HEK293 (cell line): Measurements from ENCODE around the gene THSD4.

Source experiments
- CTCF ChIA-PET: fragments of 350-600 bp; formaldehyde crosslinking; extraction: SDS; loops from one replicate; lab custom pipeline; 2021; ENCODE audit warnings: antibody characterized with exemption; lab: Yijun Ruan, JAX
- POLR2A ChIA-PET: fragments of 300-600 bp; formaldehyde crosslinking; extraction: SDS; loops from one replicate; lab custom pipeline; 2020; ENCODE audit warnings: antibody characterized with exemption, inconsistent platforms; lab: Yijun Ruan, JAX
- H3K27ac ChIP-seq: fragments of 200-500 bp; sonication (Bioruptor generic); 2 replicates; pipeline ENCODE4 v1.5.1; 2014; ENCODE audit warnings: low read depth, low read length, control low read depth, inconsistent platforms; ENCODE audit errors: extremely low read depth
- H3K36me3 ChIP-seq, 2 experiments: fragments of 200-500 bp in 1 of 2; sonication (Bioruptor generic) in 1 of 2; 1 replicate in 1 of 2; 2 replicates in 1 of 2; pipeline ENCODE4 v1.5.1; 2014 to 2017; ENCODE audit warnings: inconsistent platforms in 2 of 2, low read length in 2 of 2; ENCODE audit not compliant: control insufficient read depth in 2 of 2, insufficient read depth in 1 of 2
- H3K4me1 ChIP-seq: fragments of 200-500 bp; sonication (Bioruptor generic); 2 replicates; pipeline ENCODE4 v1.5.1; 2014; ENCODE audit warnings: mild to moderate bottlenecking, low read length, inconsistent platforms; ENCODE audit not compliant: control insufficient read depth, insufficient read depth
- H3K4me3 ChIP-seq: 2 replicates; pipeline ENCODE4 v1.5.1; 2011; ENCODE audit warnings: low read depth, mild to moderate bottlenecking, control low read depth, low read length, moderate library complexity
- H3K9me3 ChIP-seq: fragments of 200-500 bp; sonication (Bioruptor generic); 2 replicates; pipeline ENCODE4 v1.5.1; 2014; ENCODE audit warnings: low read depth, low read length, inconsistent platforms; ENCODE audit not compliant: control insufficient read depth, insufficient read depth
- ATF2 ChIP-seq: fragments of 450-650 bp; formaldehyde crosslinking; IDR thresholded peaks from 2 replicates; pipeline ENCODE4 v1.5.1; 2016; ENCODE audit warnings: missing biosample characterization, missing genetic modification characterization, low read depth
- CTCF ChIP-seq: fragments of 450-650 bp; formaldehyde crosslinking; IDR thresholded peaks from 2 replicates; pipeline ENCODE4 v1.5.1; 2016; ENCODE audit warnings: missing biosample characterization, missing genetic modification characterization
- KLF7 ChIP-seq: fragments of 450-650 bp; formaldehyde crosslinking; IDR thresholded peaks from 2 replicates; pipeline ENCODE4 v1.5.1; 2016; ENCODE audit warnings: missing biosample characterization, missing genetic modification characterization, borderline replicate concordance
- KLF9 ChIP-seq: fragments of 450-650 bp; formaldehyde crosslinking; IDR thresholded peaks from 2 replicates; pipeline ENCODE4 v1.5.1; 2016; ENCODE audit warnings: missing biosample characterization, missing genetic modification characterization, low read depth
- OSR2 ChIP-seq: fragments of 450-650 bp; formaldehyde crosslinking; IDR thresholded peaks from 2 replicates; pipeline ENCODE4 v1.5.1; 2016; ENCODE audit warnings: missing biosample characterization, missing genetic modification characterization
- YY1 ChIP-seq: fragments of 450-650 bp; formaldehyde crosslinking; IDR thresholded peaks from 2 replicates; pipeline ENCODE4 v1.5.1; 2018; ENCODE audit warnings: missing biosample characterization, missing genetic modification characterization
- ZFHX2 ChIP-seq: fragments of 450-650 bp; formaldehyde crosslinking; conservative IDR thresholded peaks from 2 replicates; pipeline ENCODE4 v1.5.1; 2016; ENCODE audit warnings: missing biosample characterization, missing genetic modification characterization
- ZFP69B ChIP-seq: fragments of 450-650 bp; formaldehyde crosslinking; IDR thresholded peaks from 2 replicates; pipeline ENCODE4 v1.5.1; 2016; ENCODE audit warnings: missing biosample characterization, missing genetic modification characterization
- ZNF18 ChIP-seq: fragments of 450-650 bp; formaldehyde crosslinking; IDR thresholded peaks from 2 replicates; pipeline ENCODE4 v1.5.1; 2016; ENCODE audit warnings: missing biosample characterization, missing genetic modification characterization
- ZNF302 ChIP-seq: fragments of 450-650 bp; formaldehyde crosslinking; IDR thresholded peaks from 2 replicates; pipeline ENCODE4 v1.5.1; 2016; ENCODE audit warnings: missing biosample characterization, missing genetic modification characterization, low read depth
- ZNF341 ChIP-seq: fragments of 450-650 bp; formaldehyde crosslinking; IDR thresholded peaks from 2 replicates; pipeline ENCODE4; 2016; ENCODE audit warnings: low read depth, missing biosample characterization, missing genetic modification characterization
- ZNF416 ChIP-seq: fragments of 450-650 bp; formaldehyde crosslinking; IDR thresholded peaks from 2 replicates; pipeline ENCODE4 v1.5.1; 2016; ENCODE audit warnings: missing biosample characterization, missing genetic modification characterization
- ZNF529 ChIP-seq: fragments of 450-650 bp; formaldehyde crosslinking; IDR thresholded peaks from 2 replicates; pipeline ENCODE4 v1.5.1; 2017; ENCODE audit warnings: missing genetic modification characterization, missing biosample characterization; ENCODE audit not compliant: insufficient replicate concordance
- ZNF580 ChIP-seq: fragments of 450-650 bp; formaldehyde crosslinking; IDR thresholded peaks from 2 replicates; pipeline ENCODE4 v1.5.1; 2016; ENCODE audit warnings: missing biosample characterization, missing genetic modification characterization
- ZNF585B ChIP-seq: fragments of 450-650 bp; formaldehyde crosslinking; IDR thresholded peaks from 2 replicates; pipeline ENCODE4 v1.5.1; 2016; ENCODE audit warnings: missing biosample characterization, missing genetic modification characterization
- ZNF621 ChIP-seq: fragments of 450-650 bp; formaldehyde crosslinking; IDR thresholded peaks from 2 replicates; pipeline ENCODE4 v1.5.1; 2017; ENCODE audit warnings: missing biosample characterization, missing genetic modification characterization
- ZNF639 ChIP-seq: fragments of 450-650 bp; formaldehyde crosslinking; IDR thresholded peaks from 2 replicates; pipeline ENCODE4 v1.5.1; 2016; ENCODE audit warnings: missing biosample characterization, missing genetic modification characterization
- ZNF830 ChIP-seq: fragments of 450-650 bp; IDR thresholded peaks from 2 replicates; pipeline ENCODE4 v1.5.0; 2018; ENCODE audit warnings: missing biosample characterization, missing genetic modification characterization, low read depth, mild to moderate bottlenecking, moderate library complexity
- ZSCAN16 ChIP-seq: fragments of 450-650 bp; formaldehyde crosslinking; IDR thresholded peaks from 2 replicates; pipeline ENCODE4 v1.5.1; 2016; ENCODE audit warnings: missing biosample characterization, missing genetic modification characterization
- TF ChIP-seq, protein P1 (sequence below): fragments of 450-650 bp; formaldehyde crosslinking; conservative IDR thresholded peaks from 2 replicates; pipeline ENCODE4 v1.5.1; 2016; ENCODE audit warnings: low read depth, missing biosample characterization, missing genetic modification characterization

THSD4 gene

GRCh38 chr15:71089801-71090200 is 25.5 kb upstream of the THSD4 start:
- H3K4me1 ChIP-seq: no peaks in the 10 kb centered on the region
- TF ChIP-seq ZNF830 (tag by site-specific recombination): no peak
- TF ChIP-seq ZNF529 (tag by site-specific recombination): no peak
- TF ChIP-seq OSR2 (tag by site-specific recombination): no peak
- TF ChIP-seq ATF2 (tag by site-specific recombination): no peak
- no peak for TF ChIP-seq YY1 (tag by site-specific recombination)
- TF ChIP-seq KLF9 (tag by site-specific recombination): no peak
- TF ChIP-seq ZNF341 (tag by site-specific recombination): no peak
- no peak for TF ChIP-seq CTCF
- no peak for TF ChIP-seq ZNF580
- TF ChIP-seq KLF7 (tag by site-specific recombination): no peak
- no peak for TF ChIP-seq ZNF302 (tag by site-specific recombination)
- no peak for TF ChIP-seq ZNF585B (tag by site-specific recombination)
- TF ChIP-seq, protein P1, sequence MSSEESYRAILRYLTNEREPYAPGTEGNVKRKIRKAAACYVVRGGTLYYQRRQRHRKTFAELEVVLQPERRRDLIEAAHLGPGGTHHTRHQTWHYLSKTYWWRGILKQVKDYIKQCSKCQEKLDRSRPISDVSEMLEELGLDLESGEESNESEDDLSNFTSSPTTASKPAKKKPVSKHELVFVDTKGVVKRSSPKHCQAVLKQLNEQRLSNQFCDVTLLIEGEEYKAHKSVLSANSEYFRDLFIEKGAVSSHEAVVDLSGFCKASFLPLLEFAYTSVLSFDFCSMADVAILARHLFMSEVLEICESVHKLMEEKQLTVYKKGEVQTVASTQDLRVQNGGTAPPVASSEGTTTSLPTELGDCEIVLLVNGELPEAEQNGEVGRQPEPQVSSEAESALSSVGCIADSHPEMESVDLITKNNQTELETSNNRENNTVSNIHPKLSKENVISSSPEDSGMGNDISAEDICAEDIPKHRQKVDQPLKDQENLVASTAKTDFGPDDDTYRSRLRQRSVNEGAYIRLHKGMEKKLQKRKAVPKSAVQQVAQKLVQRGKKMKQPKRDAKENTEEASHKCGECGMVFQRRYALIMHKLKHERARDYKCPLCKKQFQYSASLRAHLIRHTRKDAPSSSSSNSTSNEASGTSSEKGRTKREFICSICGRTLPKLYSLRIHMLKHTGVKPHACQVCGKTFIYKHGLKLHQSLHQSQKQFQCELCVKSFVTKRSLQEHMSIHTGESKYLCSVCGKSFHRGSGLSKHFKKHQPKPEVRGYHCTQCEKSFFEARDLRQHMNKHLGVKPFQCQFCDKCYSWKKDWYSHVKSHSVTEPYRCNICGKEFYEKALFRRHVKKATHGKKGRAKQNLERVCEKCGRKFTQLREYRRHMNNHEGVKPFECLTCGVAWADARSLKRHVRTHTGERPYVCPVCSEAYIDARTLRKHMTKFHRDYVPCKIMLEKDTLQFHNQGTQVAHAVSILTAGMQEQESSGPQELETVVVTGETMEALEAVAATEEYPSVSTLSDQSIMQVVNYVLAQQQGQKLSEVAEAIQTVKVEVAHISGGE: no peak
- no peak for TF ChIP-seq ZNF639
- TF ChIP-seq ZNF621 (tag by site-specific recombination): no peak
- TF ChIP-seq ZNF416 (tag by site-specific recombination): no peak
- no peak for TF ChIP-seq ZFHX2 (tag by site-specific recombination)
- TF ChIP-seq ZNF18: no peak
- TF ChIP-seq ZSCAN16: no peak
- no peak for TF ChIP-seq ZFP69B (tag by site-specific recombination)
- no peak overlapping the region for H3K4me3 ChIP-seq
- no peaks in the 10 kb centered on the region for H3K36me3 ChIP-seq
- H3K27ac ChIP-seq: no peak overlapping the region
- ChIA-PET CTCF (no interaction called here), POLR2A (no interaction called here)
- no peaks in the 10 kb centered on the region; the same call in 1 of the 2 replicates for H3K9me3 ChIP-seq
